HG03095 (cell line): ENCODE measurements around the gene MXI1.
"Not testable (repeated sequence)": the region's sequence is repeated elsewhere in the genome, so short reads cannot be mapped to it uniquely, and the experiment has no call there.

Experiments
- ATAC-seq: cut with Tn5 transposase; IDR thresholded peaks from one replicate; pipeline ENCODE4 v1.9.1; 2021; ENCODE audit warnings: moderate library complexity; ENCODE audit not compliant: unreplicated experiment

MXI1 gene

GRCh38 chr10:110181451-110181850, 26.0 kb upstream of the MXI1 start:
- ATAC-seq: no peak

- ATAC-seq: no peak
Observed at GRCh38 chr10:110181911-110182310, 25.5 kb upstream of the MXI1 start.

- no peak for ATAC-seq
Observed at GRCh38 chr10:110184398-110184797, 23.0 kb upstream of the MXI1 start.

- ATAC-seq: not testable (repeated sequence)
Observed at GRCh38 chr10:110185646-110186182, 21.7 kb upstream of the MXI1 start.

GRCh38 chr10:110190170-110190569, 17.2 kb upstream of the MXI1 start:
- no peak for ATAC-seq

GRCh38 chr10:110192552-110192951, 14.9 kb upstream of the MXI1 start:
- ATAC-seq: peak; percentile 59

GRCh38 chr10:110200503-110200902, 6.9 kb upstream of the MXI1 start:
- ATAC-seq: no peak

GRCh38 chr10:110201046-110201445, 6.4 kb upstream of the MXI1 start:
- not testable (repeated sequence) for ATAC-seq

- no peak for ATAC-seq
Observed at GRCh38 chr10:110203500-110204455, 3.6 kb upstream of the MXI1 start.

- ATAC-seq: no peak
Observed at GRCh38 chr10:110205051-110205675, 2.2 kb upstream of the MXI1 start.

- no peak for ATAC-seq
Observed at GRCh38 chr10:110207805-110208613, 604 bp downstream of the MXI1 start.

- no peak for ATAC-seq
Observed at GRCh38 chr10:110208614-110209453, 1.4 kb downstream of the MXI1 start.

- ATAC-seq: no peak
Observed at GRCh38 chr10:110209454-110209925, 2.1 kb downstream of the MXI1 start.

- no peak for ATAC-seq
Observed at GRCh38 chr10:110209926-110210673, 2.7 kb downstream of the MXI1 start.

- peak; percentile 67 for ATAC-seq
Observed at GRCh38 chr10:110210674-110211464, 3.5 kb downstream of the MXI1 start.

GRCh38 chr10:110211465-110211843, 4.0 kb downstream of the MXI1 start:
- ATAC-seq: no peak

GRCh38 chr10:110212119-110213006, 5.0 kb downstream of the MXI1 start:
- ATAC-seq: no peak
